ENCODE measurements around the gene DDAH1. TPM values are rescaled to one million over a fixed set of nuclear protein-coding genes. Genes with fewer than 3 reads are reported as not detected.

Gene DDAH1
- total and polyA plus RNA-seq, 2 experiments from 2014 or later, result 29.4 to 41.7 TPM

DNA sequence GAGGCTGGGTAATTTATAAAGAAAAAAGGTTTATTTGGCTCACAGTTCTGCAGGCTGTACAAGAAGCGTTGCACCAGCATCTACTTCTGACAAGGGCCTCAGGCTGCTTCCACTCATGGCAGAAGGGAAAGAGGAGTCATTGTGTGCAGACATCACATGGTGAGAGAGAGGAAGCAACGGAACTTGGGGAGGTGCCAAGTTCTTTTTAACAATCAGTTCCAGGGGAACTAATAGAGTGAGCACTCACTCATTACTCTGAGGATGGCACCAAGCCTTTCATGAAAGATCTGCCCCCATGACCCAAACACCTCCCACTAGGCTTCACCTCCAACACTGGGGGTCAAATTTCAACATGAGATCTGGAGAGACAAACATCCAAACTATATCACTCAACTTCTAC lies 77.2 kb downstream of the DDAH1 start:
- no peaks in the 10 kb centered on the region for H3K27me3 ChIP-seq (ENCODE audit: insufficient read depth)
- 0 out of 2 replicates have a peak, but pooled peaks cover 4% of the 10 kb centered on the region for H3K9me2 ChIP-seq (ENCODE audit: insufficient read depth)
- H3K4me3 ChIP-seq, result no peak overlapping the region
- H2AFZ ChIP-seq, result no peak overlapping the region
- no peak overlapping the region for H3K27ac Mint-ChIP-seq
- no peak overlapping the region for H3K27ac ChIP-seq (ENCODE audit: low read depth)
- no peaks in the 10 kb centered on the region for H4K20me1 ChIP-seq (replicated peaks; ENCODE audit: insufficient read depth)
- peaks cover 6% of the 10 kb centered on the region for H3K79me2 ChIP-seq (replicated peaks; ENCODE audit: insufficient read depth)
- H3K4me3 Mint-ChIP-seq, result no peak overlapping the region
- TF ChIP-seq ZNF331 (CRISPR knock-in tag; IDR thresholded peaks at IDR 0.05; ENCODE audit: low read depth) (no peak), STAT1 (IDR thresholded peaks at IDR 0.05; ENCODE audit: unreplicated experiment) (no peak), EZH2 (IDR thresholded peaks at IDR 0.05; ENCODE audit: low read depth, unreplicated experiment) (no peak), JUNB (IDR thresholded peaks at IDR 0.05; ENCODE audit: unreplicated experiment) (no peak)
- TF ChIP-seq, protein P1, sequence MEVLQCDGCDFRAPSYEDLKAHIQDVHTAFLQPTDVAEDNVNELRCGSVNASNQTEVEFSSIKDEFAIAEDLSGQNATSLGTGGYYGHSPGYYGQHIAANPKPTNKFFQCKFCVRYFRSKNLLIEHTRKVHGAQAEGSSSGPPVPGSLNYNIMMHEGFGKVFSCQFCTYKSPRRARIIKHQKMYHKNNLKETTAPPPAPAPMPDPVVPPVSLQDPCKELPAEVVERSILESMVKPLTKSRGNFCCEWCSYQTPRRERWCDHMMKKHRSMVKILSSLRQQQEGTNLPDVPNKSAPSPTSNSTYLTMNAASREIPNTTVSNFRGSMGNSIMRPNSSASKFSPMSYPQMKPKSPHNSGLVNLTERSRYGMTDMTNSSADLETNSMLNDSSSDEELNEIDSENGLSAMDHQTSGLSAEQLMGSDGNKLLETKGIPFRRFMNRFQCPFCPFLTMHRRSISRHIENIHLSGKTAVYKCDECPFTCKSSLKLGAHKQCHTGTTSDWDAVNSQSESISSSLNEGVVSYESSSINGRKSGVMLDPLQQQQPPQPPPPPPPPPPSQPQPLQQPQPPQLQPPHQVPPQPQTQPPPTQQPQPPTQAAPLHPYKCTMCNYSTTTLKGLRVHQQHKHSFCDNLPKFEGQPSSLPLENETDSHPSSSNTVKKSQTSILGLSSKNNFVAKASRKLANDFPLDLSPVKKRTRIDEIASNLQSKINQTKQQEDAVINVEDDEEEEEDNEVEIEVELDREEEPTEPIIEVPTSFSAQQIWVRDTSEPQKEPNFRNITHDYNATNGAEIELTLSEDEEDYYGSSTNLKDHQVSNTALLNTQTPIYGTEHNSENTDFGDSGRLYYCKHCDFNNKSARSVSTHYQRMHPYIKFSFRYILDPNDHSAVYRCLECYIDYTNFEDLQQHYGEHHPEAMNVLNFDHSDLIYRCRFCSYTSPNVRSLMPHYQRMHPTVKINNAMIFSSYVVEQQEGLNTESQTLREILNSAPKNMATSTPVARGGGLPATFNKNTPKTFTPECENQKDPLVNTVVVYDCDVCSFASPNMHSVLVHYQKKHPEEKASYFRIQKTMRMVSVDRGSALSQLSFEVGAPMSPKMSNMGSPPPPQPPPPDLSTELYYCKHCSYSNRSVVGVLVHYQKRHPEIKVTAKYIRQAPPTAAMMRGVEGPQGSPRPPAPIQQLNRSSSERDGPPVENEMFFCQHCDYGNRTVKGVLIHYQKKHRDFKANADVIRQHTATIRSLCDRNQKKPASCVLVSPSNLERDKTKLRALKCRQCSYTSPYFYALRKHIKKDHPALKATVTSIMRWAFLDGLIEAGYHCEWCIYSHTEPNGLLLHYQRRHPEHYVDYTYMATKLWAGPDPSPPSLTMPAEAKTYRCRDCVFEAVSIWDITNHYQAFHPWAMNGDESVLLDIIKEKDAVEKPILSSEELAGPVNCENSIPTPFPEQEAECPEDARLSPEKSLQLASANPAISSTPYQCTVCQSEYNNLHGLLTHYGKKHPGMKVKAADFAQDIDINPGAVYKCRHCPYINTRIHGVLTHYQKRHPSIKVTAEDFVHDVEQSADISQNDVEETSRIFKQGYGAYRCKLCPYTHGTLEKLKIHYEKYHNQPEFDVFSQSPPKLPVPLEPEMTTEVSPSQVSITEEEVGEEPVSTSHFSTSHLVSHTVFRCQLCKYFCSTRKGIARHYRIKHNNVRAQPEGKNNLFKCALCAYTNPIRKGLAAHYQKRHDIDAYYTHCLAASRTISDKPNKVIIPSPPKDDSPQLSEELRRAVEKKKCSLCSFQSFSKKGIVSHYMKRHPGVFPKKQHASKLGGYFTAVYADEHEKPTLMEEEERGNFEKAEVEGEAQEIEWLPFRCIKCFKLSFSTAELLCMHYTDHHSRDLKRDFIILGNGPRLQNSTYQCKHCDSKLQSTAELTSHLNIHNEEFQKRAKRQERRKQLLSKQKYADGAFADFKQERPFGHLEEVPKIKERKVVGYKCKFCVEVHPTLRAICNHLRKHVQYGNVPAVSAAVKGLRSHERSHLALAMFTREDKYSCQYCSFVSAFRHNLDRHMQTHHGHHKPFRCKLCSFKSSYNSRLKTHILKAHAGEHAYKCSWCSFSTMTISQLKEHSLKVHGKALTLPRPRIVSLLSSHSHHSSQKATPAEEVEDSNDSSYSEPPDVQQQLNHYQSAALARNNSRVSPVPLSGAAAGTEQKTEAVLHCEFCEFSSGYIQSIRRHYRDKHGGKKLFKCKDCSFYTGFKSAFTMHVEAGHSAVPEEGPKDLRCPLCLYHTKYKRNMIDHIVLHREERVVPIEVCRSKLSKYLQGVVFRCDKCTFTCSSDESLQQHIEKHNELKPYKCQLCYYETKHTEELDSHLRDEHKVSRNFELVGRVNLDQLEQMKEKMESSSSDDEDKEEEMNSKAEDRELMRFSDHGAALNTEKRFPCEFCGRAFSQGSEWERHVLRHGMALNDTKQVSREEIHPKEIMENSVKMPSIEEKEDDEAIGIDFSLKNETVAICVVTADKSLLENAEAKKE (CRISPR knock-in tag; IDR thresholded peaks at IDR 0.05), result no peak
- DNase-seq (ENCODE audit: low spot score), result no peak
- H3K36me3 ChIP-seq (ENCODE audit: insufficient read depth), result peaks cover 4% of the 10 kb centered on the region
- peaks cover 26% of the 10 kb centered on the region for H3K36me3 Mint-ChIP-seq (ENCODE audit: low read depth)
- H3K4me1 Mint-ChIP-seq, result peaks cover 1% of the 10 kb centered on the region; the same call in 1 of the 3 replicates
- H3K9me3 Mint-ChIP-seq, result peaks cover 22% of the 10 kb centered on the region
- H3K4me1 ChIP-seq (ENCODE audit: insufficient read depth), result peaks cover 3% of the 10 kb centered on the region
- no peaks in the 10 kb centered on the region for H3F3A ChIP-seq (replicated peaks; ENCODE audit: low read depth)
- no peak for ATAC-seq
- peaks cover 6% of the 10 kb centered on the region for H3K27me3 Mint-ChIP-seq (ENCODE audit: insufficient read depth, low read depth, poor library complexity)
- H3K4me2 ChIP-seq, result no peak overlapping the region

DNA sequence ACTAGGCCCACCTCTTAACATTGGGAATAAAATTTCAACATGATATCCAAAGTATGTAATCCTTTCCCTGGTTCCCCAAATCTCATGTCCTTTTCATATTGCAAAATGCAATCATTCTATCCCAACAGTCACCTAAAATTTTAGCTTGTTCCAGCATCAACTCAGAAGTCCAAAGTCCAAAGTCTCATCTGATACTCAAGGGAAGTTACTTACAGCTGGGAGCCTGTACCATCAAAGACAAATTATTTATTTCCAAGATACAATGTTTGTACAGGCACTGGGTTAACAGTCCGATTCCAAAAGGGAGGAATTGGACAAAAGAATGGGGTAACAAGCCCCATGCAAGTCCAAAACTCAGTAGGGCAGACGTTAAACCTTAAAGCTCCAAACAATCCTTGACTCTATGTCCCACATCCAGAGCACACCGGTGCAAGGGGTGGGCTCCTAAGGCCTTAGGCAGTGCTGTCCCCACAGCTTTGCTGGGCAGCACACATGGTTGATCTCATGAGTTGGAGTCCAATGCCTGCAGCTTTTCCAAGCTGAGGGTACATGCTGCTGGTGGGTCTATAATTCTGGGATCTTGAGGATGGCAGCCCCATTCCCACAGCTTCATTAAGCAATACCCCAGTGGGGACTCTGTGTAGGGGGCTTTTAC lies 78.8 kb downstream of the DDAH1 start:
- H3K9me2 ChIP-seq (ENCODE audit: insufficient read depth), result 0 out of 2 replicates have a peak, but pooled peaks cover 4% of the 10 kb centered on the region
- no peak for DNase-seq (ENCODE audit: low spot score)
- H3F3A ChIP-seq (replicated peaks; ENCODE audit: low read depth), result no peaks in the 10 kb centered on the region
- H3K4me3 Mint-ChIP-seq, result no peak overlapping the region
- no peak overlapping the region for H2AFZ ChIP-seq
- H3K36me3 Mint-ChIP-seq (ENCODE audit: low read depth), result peaks cover 34% of the 10 kb centered on the region
- no peak overlapping the region for H3K27ac ChIP-seq (ENCODE audit: low read depth)
- no peak overlapping the region for H3K4me3 ChIP-seq
- no peaks in the 10 kb centered on the region for H3K27me3 ChIP-seq (ENCODE audit: insufficient read depth)
- ATAC-seq, result no peak
- H3K4me2 ChIP-seq, result no peak overlapping the region
- peaks cover 6% of the 10 kb centered on the region for H3K36me3 ChIP-seq (ENCODE audit: insufficient read depth)
- peaks cover 2% of the 10 kb centered on the region for H3K27me3 Mint-ChIP-seq (ENCODE audit: insufficient read depth, low read depth, poor library complexity)
- H4K20me1 ChIP-seq (replicated peaks; ENCODE audit: insufficient read depth), result no peaks in the 10 kb centered on the region
- H3K27ac Mint-ChIP-seq, result no peak overlapping the region
- H3K79me2 ChIP-seq (replicated peaks; ENCODE audit: insufficient read depth), result peaks cover 7% of the 10 kb centered on the region
- no peaks in the 10 kb centered on the region for H3K4me1 ChIP-seq (ENCODE audit: insufficient read depth)
- peaks cover 29% of the 10 kb centered on the region for H3K9me3 Mint-ChIP-seq
- no peaks in the 10 kb centered on the region for H3K4me1 Mint-ChIP-seq
- TF ChIP-seq STAT1 (IDR thresholded peaks at IDR 0.05; ENCODE audit: unreplicated experiment) (no peak), ZNF114 (CRISPR knock-in tag; IDR thresholded peaks at IDR 0.05) (no peak), NANOG (IDR thresholded peaks at IDR 0.05; ENCODE audit: borderline replicate concordance) (no peak), EZH2 (IDR thresholded peaks at IDR 0.05; ENCODE audit: low read depth, unreplicated experiment) (no peak)
- TF ChIP-seq, protein P2, sequence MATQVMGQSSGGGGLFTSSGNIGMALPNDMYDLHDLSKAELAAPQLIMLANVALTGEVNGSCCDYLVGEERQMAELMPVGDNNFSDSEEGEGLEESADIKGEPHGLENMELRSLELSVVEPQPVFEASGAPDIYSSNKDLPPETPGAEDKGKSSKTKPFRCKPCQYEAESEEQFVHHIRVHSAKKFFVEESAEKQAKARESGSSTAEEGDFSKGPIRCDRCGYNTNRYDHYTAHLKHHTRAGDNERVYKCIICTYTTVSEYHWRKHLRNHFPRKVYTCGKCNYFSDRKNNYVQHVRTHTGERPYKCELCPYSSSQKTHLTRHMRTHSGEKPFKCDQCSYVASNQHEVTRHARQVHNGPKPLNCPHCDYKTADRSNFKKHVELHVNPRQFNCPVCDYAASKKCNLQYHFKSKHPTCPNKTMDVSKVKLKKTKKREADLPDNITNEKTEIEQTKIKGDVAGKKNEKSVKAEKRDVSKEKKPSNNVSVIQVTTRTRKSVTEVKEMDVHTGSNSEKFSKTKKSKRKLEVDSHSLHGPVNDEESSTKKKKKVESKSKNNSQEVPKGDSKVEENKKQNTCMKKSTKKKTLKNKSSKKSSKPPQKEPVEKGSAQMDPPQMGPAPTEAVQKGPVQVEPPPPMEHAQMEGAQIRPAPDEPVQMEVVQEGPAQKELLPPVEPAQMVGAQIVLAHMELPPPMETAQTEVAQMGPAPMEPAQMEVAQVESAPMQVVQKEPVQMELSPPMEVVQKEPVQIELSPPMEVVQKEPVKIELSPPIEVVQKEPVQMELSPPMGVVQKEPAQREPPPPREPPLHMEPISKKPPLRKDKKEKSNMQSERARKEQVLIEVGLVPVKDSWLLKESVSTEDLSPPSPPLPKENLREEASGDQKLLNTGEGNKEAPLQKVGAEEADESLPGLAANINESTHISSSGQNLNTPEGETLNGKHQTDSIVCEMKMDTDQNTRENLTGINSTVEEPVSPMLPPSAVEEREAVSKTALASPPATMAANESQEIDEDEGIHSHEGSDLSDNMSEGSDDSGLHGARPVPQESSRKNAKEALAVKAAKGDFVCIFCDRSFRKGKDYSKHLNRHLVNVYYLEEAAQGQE (IDR thresholded peaks at IDR 0.05; ENCODE audit: unreplicated experiment), result no peak

All from GM23338 (cell line).